Stomach (tissue), 9 donors: Measurements from ENCODE around the gene TMC4. TPM values are rescaled to one million over a fixed set of nuclear protein-coding genes. Genes with fewer than 3 reads are reported as not detected.
"Not testable (repeated sequence)": the region's sequence is repeated elsewhere in the genome, so short reads cannot be mapped to it uniquely, and the experiment has no call there.

Experiments
- DNase-seq, 2 donors: peaks; one replicate each; pipeline versions ENCODE4 v3.0.0 to v3.0.0-alpha.2; 2013 to 2019
- H3K27ac ChIP-seq, 5 donors: fragments of 200-600 bp in 4 of 5; sonication (generic) in 4 of 5; one replicate each; pipeline ENCODE4 v1.5.1; 2013 to 2019; ENCODE audit warnings: mild to moderate bottlenecking in 1 of 5, moderate library complexity in 1 of 5
- H3K27me3 ChIP-seq, 3 donors: fragments of 200-600 bp; sonication (generic); one replicate each; pipeline ENCODE4 v1.5.1; 2017 to 2019; ENCODE audit warnings: mixed run types in 1 of 3
- H3K36me3 ChIP-seq, 4 donors: fragments of 200-600 bp; sonication (generic); 1 replicate in 3 of 4; 2 replicates in 1 of 4; pipeline ENCODE4 v1.5.1; 2016 to 2019
- H3K4me1 ChIP-seq, 4 donors: fragments of 200-600 bp; sonication (generic); one replicate each; pipeline ENCODE4 v1.5.1; 2016 to 2019
- H3K4me3 ChIP-seq, 4 donors: fragments of 200-600 bp; sonication (generic) in 3 of 4; one replicate each; pipeline ENCODE4 v1.5.1; 2016 to 2019; ENCODE audit warnings: mild to moderate bottlenecking in 1 of 4
- H3K9me3 ChIP-seq, 4 donors: fragments of 200-600 bp; sonication (generic); one replicate each; pipeline ENCODE4 v1.5.1; 2016 to 2019
- CTCF ChIP-seq, 7 experiments: fragments of 450-650 bp in 4 of 7; fragments of 200-600 bp in 3 of 7; sonication (generic) in 3 of 7; IDR thresholded peaks; one replicate each; pipeline ENCODE4 v1.5.1; 2016 to 2019; ENCODE audit warnings: antibody characterized with exemption in 7 of 7, control low read depth in 2 of 7, mild to moderate bottlenecking in 1 of 7
- EP300 ChIP-seq: sonication (generic); formaldehyde crosslinking; IDR thresholded peaks from one replicate; pipeline ENCODE4 v1.6.1; 2017; ENCODE audit warnings: antibody characterized with exemption
- POLR2A ChIP-seq, 4 donors: fragments of 450-650 bp; IDR thresholded peaks; one replicate each; pipeline ENCODE4 v1.6.1; 2016; ENCODE audit warnings: antibody characterized with exemption in 4 of 4, control low read depth in 2 of 4, mild to moderate bottlenecking in 1 of 4, moderate library complexity in 1 of 4
- POLR2AphosphoS5 ChIP-seq, 3 donors: sonication (generic); formaldehyde crosslinking; IDR thresholded peaks; one replicate each; pipeline ENCODE4 v1.6.1; 2016; ENCODE audit warnings: antibody characterized with exemption in 3 of 3
- WGBS, 5 donors: extraction: QIAGEN DNeasy Blood & Tissue Kit in 3 of 5; methylation state at CpG; one replicate each; pipeline versions ENCODE4 v1.1.5 to v1.1.7; 2013 to 2018; 5-methylcytosine and 5-hydroxymethylcytosine counted together
- intact Hi-C: fragments of 100-400 bp; cut with DNase I; formaldehyde crosslinking; loops from one replicate; pipeline ENCODE4 v1.15.1; 2023; ENCODE audit warnings: low total_unique reads
- polyA plus RNA-seq, 3 donors: library from polyadenylated mRNA; stranded (reverse); fragments of 200-250 nt; gene quantifications; one replicate each; pipeline ENCODE4 v1.2.3, GENCODE V29; 2013
- total RNA-seq, 5 donors: library from RNA; depleted of rRNA; stranded (reverse); fragments of >200 nt; gene quantifications; one replicate each; pipeline versions ENCODE4 v1.1.0 to v1.2.3, GENCODE V29; 2014 to 2016
- donor health status: healthy with polysubstance abuse.
- donor health status: Bipolar disorder and iron deficiency.
- donor health status: healthy.

The TMC4 gene
- total and polyA plus RNA-seq, 8 donors = 28.0 to 99.5 (median 43.2) TPM

GRCh38 chr19:54173951-54174834, 1.2 kb upstream of the TMC4 start:
- peaks cover 9 to 19% (median 14%) of the 10 kb centered on the region in 4 donors for H3K4me1 ChIP-seq
- no peaks in the 10 kb centered on the region for H3K9me3 ChIP-seq
- H3K27me3 ChIP-seq = peaks cover 0 to 12% (median 4%) of the 10 kb centered on the region in 3 donors
- intact Hi-C loops = loop anchor here (5.0 kb wide), 1 partner anchor 58 kb away; no protein-coding TSS in a partner anchor
- no peak overlapping the region for H3K4me3 ChIP-seq
- WGBS, 5 donors = 69 to 88% (median 82%) methylated on average over 19 to 25 of the region's 25 CpGs
- TF ChIP-seq EP300 = no peak
- no peak for TF ChIP-seq CTCF (IDR thresholded peaks at IDR 0.05)
- no peak for TF ChIP-seq POLR2AphosphoS5 (IDR thresholded peaks at IDR 0.05)
- no peak for TF ChIP-seq POLR2A (IDR thresholded peaks at IDR 0.05)
- no peak overlapping the region for H3K27ac ChIP-seq
- peaks cover 9 to 31% (median 22%) of the 10 kb centered on the region in 4 donors for H3K36me3 ChIP-seq
- DNase-seq = no peak

DNA sequence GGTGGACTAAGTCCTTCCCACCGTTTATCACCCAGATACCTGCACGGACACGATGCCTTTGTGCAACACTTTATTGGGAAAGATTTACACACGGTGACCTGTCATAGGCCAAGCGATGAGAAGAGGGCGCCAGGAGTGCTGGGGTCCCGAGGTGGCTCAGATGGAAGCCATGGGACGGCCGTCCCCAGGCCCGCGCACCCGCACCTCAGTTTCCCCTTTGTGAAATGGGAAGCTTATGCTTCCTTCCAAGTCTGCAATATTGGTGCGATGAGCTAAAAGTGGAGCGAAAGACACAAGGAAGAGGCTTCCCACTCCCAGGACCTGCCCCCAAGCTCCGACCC, 369 bp upstream of the TMC4 start:
- peak overlapping the region; percentile 80 to 88 (median 82) for H3K27ac ChIP-seq
- no peak for DNase-seq
- TF ChIP-seq EP300 (no peak), POLR2A (IDR thresholded peaks at IDR 0.05) (no peak), POLR2AphosphoS5 (IDR thresholded peaks at IDR 0.05) (no peak), CTCF (IDR thresholded peaks at IDR 0.05) (no peak)
- H3K27me3 ChIP-seq = peaks cover 0 to 13% (median 4%) of the 10 kb centered on the region in 3 donors
- no peaks in the 10 kb centered on the region for H3K9me3 ChIP-seq
- H3K4me1 ChIP-seq = peaks cover 9 to 22% (median 16%) of the 10 kb centered on the region in 4 donors
- intact Hi-C loops = loop anchor here (5.0 kb wide), 1 partner anchor 59 kb away; no protein-coding TSS in a partner anchor
- H3K36me3 ChIP-seq = peaks cover 6 to 22% (median 16%) of the 10 kb centered on the region in 4 donors
- WGBS, 5 donors = 29 to 45% (median 39%) methylated on average over 14 to 15 of the region's 15 CpGs
- peak overlapping the region; percentile 42 to 59 (median 48) for H3K4me3 ChIP-seq

- not testable (repeated sequence) for DNase-seq, H3K9me3 ChIP-seq
- peak overlapping the region in 3 of 5 donors; percentile 80 to 88 (median 88) for H3K27ac ChIP-seq
- WGBS, 5 donors = 61 to 76% (median 67%) methylated on average over 13 to 17 of the region's 23 CpGs
- H3K36me3 ChIP-seq = peaks cover 6 to 14% (median 10%) of the 10 kb centered on the region in 4 donors
- peaks cover 0 to 20% (median 4%) of the 10 kb centered on the region in 3 donors for H3K27me3 ChIP-seq
- H3K4me3 ChIP-seq = peak overlapping the region; percentile 42 to 59 (median 48)
- intact Hi-C loops = loop anchor here (5.0 kb wide), 1 partner anchor 60 kb away; no protein-coding TSS in a partner anchor
- H3K4me1 ChIP-seq = peaks cover 9 to 26% (median 20%) of the 10 kb centered on the region in 4 donors
These were observed 1.1 kb downstream of the TMC4 start for GRCh38 chr19:54171736-54172431.

DNA sequence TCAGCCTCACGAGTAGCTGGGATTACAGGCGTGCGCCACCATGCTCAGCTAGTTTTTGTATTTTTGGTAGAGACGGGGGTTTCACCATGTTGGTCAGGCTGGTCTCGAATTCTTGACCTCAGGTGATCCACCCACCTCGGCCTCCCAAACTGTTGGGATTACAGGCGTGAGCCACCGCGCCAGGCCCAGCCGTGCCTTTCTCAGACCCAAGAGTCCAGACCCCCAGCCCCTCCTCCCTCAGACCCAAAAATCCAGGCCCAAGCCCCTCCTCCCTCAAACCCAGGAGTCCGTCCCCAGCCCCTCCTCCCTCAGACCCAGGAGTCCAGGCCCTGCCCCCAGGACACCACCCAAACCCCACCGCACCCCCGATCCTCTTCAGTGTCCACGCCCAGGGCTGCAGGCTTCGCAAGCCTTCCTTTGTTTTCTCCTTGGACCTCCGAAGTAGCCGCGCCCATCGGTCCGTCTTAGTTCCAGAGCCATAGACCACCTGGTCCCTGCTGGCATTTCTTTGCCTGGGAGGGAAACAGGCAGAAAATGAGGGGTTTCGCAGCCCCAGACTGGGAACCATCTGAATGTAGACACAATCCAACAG, 3.7 kb downstream of the TMC4 start:
- WGBS, 5 donors = 88 to 93% (median 90%) methylated on average over 18 to 21 of the region's 21 CpGs

More for the DNA sequence above, 3.7 kb downstream of the TMC4 start:
- TF ChIP-seq POLR2AphosphoS5 (IDR thresholded peaks at IDR 0.05) (no peak), CTCF (IDR thresholded peaks at IDR 0.05) (no peak), POLR2A (IDR thresholded peaks at IDR 0.05) (no peak), EP300 (no peak)
- intact Hi-C loops = no loop called here
- no peak overlapping the region for H3K27ac ChIP-seq
- no peaks in the 10 kb centered on the region for H3K36me3 ChIP-seq
- no peak for DNase-seq
- peaks cover 0 to 44% (median 4%) of the 10 kb centered on the region in 3 donors for H3K27me3 ChIP-seq
- H3K9me3 ChIP-seq = no peaks in the 10 kb centered on the region
- peaks cover 17 to 37% (median 28%) of the 10 kb centered on the region in 4 donors for H3K4me1 ChIP-seq
- H3K4me3 ChIP-seq = no peak overlapping the region
